Cardiac ventricle fibroblast (primary cell): Measurements from ENCODE around the gene SLC6A15. TPM values are rescaled to one million over a fixed set of nuclear protein-coding genes. Genes with fewer than 3 reads are reported as not detected.

Experiments
- total RNA-seq: library from RNA; depleted of rRNA; stranded (reverse); fragments of >200 nt; gene quantifications from 2 replicates; pipeline ENCODE4 v1.2.3, GENCODE V29; 2015

SLC6A15 gene
- total RNA-seq, result 2.9 and 3.2 TPM in 2 replicates

DNA sequence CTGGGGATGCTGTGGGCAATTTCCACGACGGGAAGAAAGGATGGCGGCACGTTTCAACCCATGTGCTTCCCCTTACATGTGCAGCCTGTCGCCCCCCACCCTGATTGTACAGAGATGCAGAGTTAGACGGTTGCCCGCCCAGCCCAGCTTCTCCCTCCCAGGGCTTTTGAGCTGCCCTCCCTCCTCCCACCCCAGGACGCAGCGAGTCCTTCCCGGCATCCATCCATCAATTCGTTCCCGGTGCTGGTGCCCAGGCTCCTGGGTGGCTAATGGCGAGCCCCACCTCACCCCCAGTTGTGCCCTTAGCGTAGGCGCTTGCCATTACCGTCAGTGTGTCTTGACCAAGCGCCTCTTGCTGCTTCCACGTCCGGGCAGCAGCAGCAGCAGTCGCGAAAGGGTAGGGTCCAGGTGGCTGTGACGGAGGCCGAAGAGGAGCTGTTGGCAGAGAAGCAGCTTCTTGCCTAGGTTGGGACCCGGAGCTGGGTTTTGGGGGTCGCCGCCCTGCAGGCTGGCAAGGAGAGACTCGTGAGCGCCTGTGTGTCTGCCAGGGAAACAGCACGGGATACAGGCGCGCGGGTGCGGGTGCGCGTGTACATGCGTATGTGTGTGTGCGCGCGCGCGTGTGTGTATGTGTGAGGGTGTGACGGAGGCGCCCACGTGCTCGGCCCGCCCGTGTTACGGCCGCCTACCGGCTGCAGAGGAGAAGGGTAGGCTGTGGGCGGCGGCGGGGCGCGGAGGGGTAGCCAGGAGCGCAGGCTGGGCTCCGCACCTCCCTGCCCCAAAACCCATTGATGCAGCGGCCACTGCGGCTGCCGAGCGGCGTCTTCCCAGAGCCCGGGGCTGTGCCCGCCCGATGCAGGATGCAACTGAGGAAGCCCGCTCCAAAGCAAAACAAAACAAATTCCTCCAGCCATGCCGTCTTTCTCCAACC lies at the start of gene SLC6A15:
Gene SLC6A15, minus strand, starts transcription at position 602 of the 931 bp plus-strand sequence. CDS start 20,679 bp downstream, outside the sequence.

Other genes with a start within 250 kb of the SLC6A15 start
- gene TSPAN19, start 123.5 kb upstream of the SLC6A15 start, total RNA-seq, result not detected in 2 replicates
- gene LRRIQ1, start 123.6 kb upstream of the SLC6A15 start, total RNA-seq, result not detected in 2 replicates